NT2/D1 (cell line): ENCODE data around the gene PLPP1.

Experiments
- SUZ12 ChIP-seq: IDR thresholded peaks from 2 replicates; pipeline ENCODE4 v1.6.1; 2011; ENCODE audit not compliant: insufficient read length, insufficient read depth; ENCODE audit errors: extremely low read depth
- YY1 ChIP-seq: IDR thresholded peaks from 2 replicates; pipeline ENCODE4 v1.6.1; 2011; ENCODE audit not compliant: insufficient read length, insufficient read depth

- TF ChIP-seq SUZ12 (no peak), YY1 (no peak)
These were observed 142.1 kb downstream of the PLPP1 start for GRCh38 chr5:55392669-55393068.
